Measurements from ENCODE around the gene PDIA5. TPM values are rescaled to one million over a fixed set of nuclear protein-coding genes. Genes with fewer than 3 reads are reported as not detected.

The PDIA5 gene
- total RNA-seq, 1 experiment from 2014 or later = 7.7 TPM

DNA sequence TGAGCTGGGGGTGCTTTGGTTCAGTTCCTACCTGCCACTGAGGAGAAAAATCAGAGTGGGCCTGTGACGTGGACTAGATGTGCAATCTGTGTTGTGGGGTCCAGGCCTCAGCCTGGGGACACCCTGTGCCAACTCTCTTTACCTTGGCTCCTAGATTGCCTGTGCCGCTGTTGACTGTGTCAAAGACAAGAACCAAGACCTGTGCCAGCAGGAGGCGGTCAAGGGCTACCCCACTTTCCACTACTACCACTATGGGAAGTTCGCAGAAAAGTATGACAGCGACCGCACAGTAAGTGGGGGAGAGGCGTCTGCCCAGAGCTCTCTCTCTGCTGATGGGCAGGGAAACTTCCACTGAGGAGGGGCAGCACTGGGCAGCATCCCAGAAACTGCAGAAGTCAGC, 94.3 kb downstream of the PDIA5 start:
- no peaks in the 10 kb centered on the region for H3K27me3 ChIP-seq (replicated peaks)
- DNase-seq (ENCODE audit: low read depth in 1 of 2, low spot score in 2 of 2) = no peak
- no peak overlapping the region for H3K4me3 ChIP-seq
- H3K27ac ChIP-seq = no peak overlapping the region
- H3K36me3 ChIP-seq = no peaks in the 10 kb centered on the region
- H3K4me1 ChIP-seq (replicated peaks) = no peaks in the 10 kb centered on the region
- H3K9me3 ChIP-seq (replicated peaks) = no peaks in the 10 kb centered on the region

- Histone ChIP-seq H3K27me3 (replicated peaks) (no peaks in the 10 kb centered on the region), H3K9me3 (replicated peaks) (no peaks in the 10 kb centered on the region), H3K27ac (no peak overlapping the region), H3K4me3 (no peak overlapping the region), H3K4me1 (replicated peaks) (no peaks in the 10 kb centered on the region), H3K36me3 (no peaks in the 10 kb centered on the region)
- no peak for DNase-seq (ENCODE audit: low read depth in 1 of 2, low spot score in 2 of 2)
Measured at GRCh38 chr3:123163141-123163540, 96.3 kb downstream of the PDIA5 start.

DNA sequence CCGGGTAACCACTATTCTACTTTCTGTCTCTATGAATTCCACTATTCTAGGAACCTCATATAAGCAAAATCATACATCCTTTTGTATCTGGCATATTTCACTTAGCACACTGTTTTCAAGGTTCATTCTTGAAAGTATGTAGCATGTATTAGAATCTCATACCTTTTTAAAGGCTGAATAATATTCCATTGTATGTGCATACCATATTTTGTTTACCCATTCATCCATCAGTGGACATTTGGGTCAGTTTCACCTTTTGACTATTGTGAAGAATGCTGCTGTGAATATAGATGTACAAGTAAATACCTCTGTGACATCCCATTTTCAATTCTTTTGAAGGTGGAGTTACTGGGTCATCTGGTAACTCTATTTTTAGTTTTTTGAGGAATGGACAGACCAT, 98.3 kb downstream of the PDIA5 start:
- DNase-seq (ENCODE audit: low read depth in 1 of 2, low spot score in 2 of 2) = no peak
- no peak overlapping the region for H3K27ac ChIP-seq
- no peaks in the 10 kb centered on the region for H3K27me3 ChIP-seq (replicated peaks)
- H3K4me1 ChIP-seq (replicated peaks) = peaks cover 15% of the 10 kb centered on the region
- H3K4me3 ChIP-seq = no peak overlapping the region
- H3K9me3 ChIP-seq (replicated peaks) = no peaks in the 10 kb centered on the region
- H3K36me3 ChIP-seq = no peaks in the 10 kb centered on the region

DNA sequence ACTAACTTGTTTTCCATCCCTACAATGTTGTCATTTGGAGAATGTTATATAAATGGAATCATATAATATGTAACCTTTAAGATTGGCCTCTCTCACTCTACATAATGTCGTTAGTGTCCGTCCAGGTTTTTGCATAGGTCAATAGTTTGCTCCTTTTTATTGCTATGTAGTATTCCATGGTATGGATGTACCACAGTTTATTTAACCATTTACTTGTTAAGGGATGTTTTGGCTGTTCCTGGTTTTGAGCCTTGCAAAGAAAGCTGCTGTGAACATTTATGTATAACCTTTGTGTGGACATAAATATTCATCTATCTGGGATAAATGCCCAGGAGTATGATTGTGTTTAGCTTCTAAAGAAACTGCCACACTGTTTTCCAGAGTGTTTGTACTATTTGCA, 100.9 kb downstream of the PDIA5 start:
- no peak for DNase-seq (ENCODE audit: low read depth in 1 of 2, low spot score in 2 of 2)
- no peak overlapping the region for H3K4me3 ChIP-seq
- no peak overlapping the region for H3K27ac ChIP-seq
- no peaks in the 10 kb centered on the region for H3K36me3 ChIP-seq
- no peaks in the 10 kb centered on the region for H3K27me3 ChIP-seq (replicated peaks)
- peaks cover 17% of the 10 kb centered on the region for H3K4me1 ChIP-seq (replicated peaks)
- H3K9me3 ChIP-seq (replicated peaks) = no peaks in the 10 kb centered on the region

GRCh38 chr3:123168122-123168521, 101.3 kb downstream of the PDIA5 start:
- DNase-seq (ENCODE audit: low read depth in 1 of 2, low spot score in 2 of 2) = no peak
- H3K9me3 ChIP-seq (replicated peaks) = no peaks in the 10 kb centered on the region
- no peak overlapping the region for H3K4me3 ChIP-seq
- H3K4me1 ChIP-seq (replicated peaks) = peaks cover 17% of the 10 kb centered on the region
- no peaks in the 10 kb centered on the region for H3K27me3 ChIP-seq (replicated peaks)
- no peaks in the 10 kb centered on the region for H3K36me3 ChIP-seq
- H3K27ac ChIP-seq = no peak overlapping the region

DNA sequence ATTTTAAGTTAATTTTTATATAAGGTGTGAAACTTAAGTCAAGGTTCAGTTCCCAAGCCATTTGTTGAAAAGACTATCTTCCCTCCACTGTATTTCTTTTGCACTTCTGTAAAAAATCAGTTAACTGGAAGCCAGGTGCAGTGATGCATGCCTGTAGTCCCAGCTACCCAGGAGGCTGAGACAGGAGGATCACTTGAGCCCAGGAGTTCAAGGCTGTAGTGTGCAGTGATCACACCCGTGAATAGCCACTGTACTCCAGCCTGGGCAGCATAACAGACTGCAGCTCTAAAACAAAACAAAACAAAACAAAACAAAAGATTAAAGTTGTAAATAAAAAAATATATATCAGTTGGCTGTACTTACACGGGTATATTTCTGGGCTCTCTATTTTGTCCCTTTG, 101.8 kb downstream of the PDIA5 start:
- H3K36me3 ChIP-seq = no peaks in the 10 kb centered on the region
- peaks cover 17% of the 10 kb centered on the region for H3K4me1 ChIP-seq (replicated peaks)
- H3K4me3 ChIP-seq = no peak overlapping the region
- H3K27ac ChIP-seq = no peak overlapping the region
- no peaks in the 10 kb centered on the region for H3K27me3 ChIP-seq (replicated peaks)
- no peak for DNase-seq (ENCODE audit: low read depth in 1 of 2, low spot score in 2 of 2)
- H3K9me3 ChIP-seq (replicated peaks) = no peaks in the 10 kb centered on the region

DNA sequence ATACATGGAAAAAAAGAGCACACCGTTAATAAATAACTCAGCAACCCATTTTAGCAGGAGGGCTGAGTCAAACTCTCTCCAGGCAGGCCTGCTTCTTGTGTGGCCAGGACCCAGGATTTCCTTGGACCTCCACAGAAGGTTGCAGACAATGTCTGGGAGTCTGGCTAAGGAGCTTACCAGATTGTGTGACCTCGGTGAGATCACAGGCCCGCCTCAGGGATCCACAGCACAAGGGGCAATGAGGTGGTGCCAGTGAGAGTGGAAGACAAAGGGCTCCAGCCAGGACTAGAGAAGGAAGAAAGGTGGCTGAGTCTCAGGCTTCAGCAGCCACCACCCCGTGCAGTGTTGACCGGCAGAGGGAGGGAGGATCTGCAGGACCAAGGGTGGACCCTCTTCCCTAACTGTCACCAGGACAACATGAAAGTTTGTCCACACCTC, 102.7 kb downstream of the PDIA5 start:
- Histone ChIP-seq H3K27me3 (replicated peaks) (no peaks in the 10 kb centered on the region), H3K4me1 (replicated peaks) (peaks cover 17% of the 10 kb centered on the region), H3K36me3 (no peaks in the 10 kb centered on the region), H3K4me3 (no peak overlapping the region), H3K27ac (peak overlapping the region; percentile 69), H3K9me3 (replicated peaks) (no peaks in the 10 kb centered on the region)
- peak; percentile 85 to 90 for DNase-seq (ENCODE audit: low read depth in 1 of 2, low spot score in 2 of 2)

DNA sequence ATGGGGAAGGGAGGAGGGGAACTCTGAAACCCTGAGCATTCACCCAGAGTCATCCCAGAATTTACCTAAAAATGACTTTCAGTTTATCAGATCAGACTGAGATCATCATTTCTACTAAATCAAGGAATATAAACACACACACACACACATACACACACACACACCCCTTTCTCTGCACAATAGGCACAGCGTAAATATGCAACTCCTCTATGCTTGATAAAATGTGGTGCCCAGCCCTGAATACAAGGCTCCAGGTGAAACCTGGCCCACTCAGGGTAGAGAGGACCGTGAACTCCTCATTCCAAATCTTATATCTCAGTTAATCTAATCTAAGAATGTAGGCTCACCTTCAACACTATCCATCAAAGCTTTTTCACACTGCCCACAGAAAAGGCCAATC, 103.1 kb downstream of the PDIA5 start:
- no peak for DNase-seq (ENCODE audit: low read depth in 1 of 2, low spot score in 2 of 2)
- H3K27me3 ChIP-seq (replicated peaks) = no peaks in the 10 kb centered on the region
- peaks cover 17% of the 10 kb centered on the region for H3K4me1 ChIP-seq (replicated peaks)
- no peak overlapping the region for H3K4me3 ChIP-seq
- H3K36me3 ChIP-seq = no peaks in the 10 kb centered on the region
- H3K27ac ChIP-seq = peak overlapping the region; percentile 69
- H3K9me3 ChIP-seq (replicated peaks) = no peaks in the 10 kb centered on the region

DNA sequence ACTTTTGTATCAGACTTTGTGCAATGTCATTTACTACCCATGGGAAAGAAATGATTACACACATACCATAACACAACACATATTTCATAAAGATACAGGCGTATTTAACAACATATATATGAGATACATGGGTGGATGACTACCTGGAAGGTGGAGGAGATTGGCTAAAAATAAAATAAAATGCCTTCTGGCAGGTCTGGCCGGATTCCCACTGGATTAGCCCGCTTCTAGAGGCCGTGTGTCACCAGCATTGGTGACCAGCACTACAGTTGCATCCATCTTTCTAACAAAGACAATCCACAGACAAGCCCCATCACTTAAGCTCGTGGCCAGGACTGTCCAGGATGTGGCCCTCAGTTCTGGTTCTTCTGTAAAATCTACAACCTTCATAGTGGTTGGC, 114.0 kb downstream of the PDIA5 start:
- Histone ChIP-seq H3K27ac (no peak overlapping the region), H3K4me3 (no peak overlapping the region), H3K36me3 (no peaks in the 10 kb centered on the region), H3K9me3 (replicated peaks) (no peaks in the 10 kb centered on the region), H3K27me3 (replicated peaks) (0 out of 2 replicates have a peak, but pooled peaks cover 2% of the 10 kb centered on the region), H3K4me1 (replicated peaks) (no peaks in the 10 kb centered on the region)
- no peak for DNase-seq (ENCODE audit: low read depth in 1 of 2, low spot score in 2 of 2)

- Histone ChIP-seq H3K9me3 (replicated peaks) (no peaks in the 10 kb centered on the region), H3K36me3 (no peaks in the 10 kb centered on the region), H3K4me3 (no peak overlapping the region), H3K27ac (no peak overlapping the region), H3K27me3 (replicated peaks) (0 out of 2 replicates have a peak, but pooled peaks cover 2% of the 10 kb centered on the region), H3K4me1 (replicated peaks) (no peaks in the 10 kb centered on the region)
- no peak for DNase-seq (ENCODE audit: low read depth in 1 of 2, low spot score in 2 of 2)
Measured at GRCh38 chr3:123186695-123187094, 119.9 kb downstream of the PDIA5 start.

- Histone ChIP-seq H3K4me1 (replicated peaks) (no peaks in the 10 kb centered on the region), H3K9me3 (replicated peaks) (no peaks in the 10 kb centered on the region)
- no peak for DNase-seq (ENCODE audit: low read depth in 1 of 2, low spot score in 2 of 2)
Measured at GRCh38 chr3:123188058-123188457, 121.2 kb downstream of the PDIA5 start.

GRCh38 chr3:123193448-123194101, 126.8 kb downstream of the PDIA5 start:
- no peak for DNase-seq (ENCODE audit: low read depth in 1 of 2, low spot score in 2 of 2)
- H3K27ac ChIP-seq = no peak overlapping the region
- no peaks in the 10 kb centered on the region for H3K9me3 ChIP-seq (replicated peaks)
- no peaks in the 10 kb centered on the region for H3K36me3 ChIP-seq
- H3K4me1 ChIP-seq (replicated peaks) = no peaks in the 10 kb centered on the region
- no peak overlapping the region for H3K4me3 ChIP-seq
- H3K27me3 ChIP-seq (replicated peaks) = no peaks in the 10 kb centered on the region

More at GRCh38 chr3:123188058-123188457, 121.2 kb downstream of the PDIA5 start:
- H3K27me3 ChIP-seq (replicated peaks) = no peaks in the 10 kb centered on the region
- H3K4me3 ChIP-seq = no peak overlapping the region
- no peaks in the 10 kb centered on the region for H3K36me3 ChIP-seq
- no peak overlapping the region for H3K27ac ChIP-seq

- Histone ChIP-seq H3K36me3 (no peaks in the 10 kb centered on the region), H3K4me3 (no peak overlapping the region), H3K4me1 (replicated peaks) (no peaks in the 10 kb centered on the region), H3K9me3 (replicated peaks) (no peaks in the 10 kb centered on the region), H3K27ac (no peak overlapping the region), H3K27me3 (replicated peaks) (no peaks in the 10 kb centered on the region)
- no peak for DNase-seq (ENCODE audit: low read depth in 1 of 2, low spot score in 2 of 2)
Measured at GRCh38 chr3:123194552-123194951, 127.7 kb downstream of the PDIA5 start.

DNA sequence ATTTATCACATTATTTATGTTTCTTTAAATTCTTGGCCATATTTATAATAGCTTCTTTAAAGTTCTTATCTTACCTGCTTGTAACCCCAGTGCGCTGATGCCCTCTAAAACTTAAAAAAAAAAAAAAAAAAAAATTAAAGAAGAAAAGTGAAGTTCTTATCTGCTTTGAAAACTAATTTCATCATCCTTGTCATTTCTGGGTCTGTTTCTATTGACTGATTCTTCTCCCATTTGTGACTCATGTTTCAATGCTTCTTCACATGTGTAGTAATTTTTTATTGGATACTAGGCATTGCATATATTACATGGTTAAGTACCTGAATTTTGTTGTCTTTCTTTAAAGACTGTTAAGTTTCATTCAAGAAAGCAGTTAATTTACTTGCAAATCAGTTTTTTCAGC, 131.5 kb downstream of the PDIA5 start:
- Histone ChIP-seq H3K36me3 (no peaks in the 10 kb centered on the region), H3K4me1 (replicated peaks) (peaks cover 5% of the 10 kb centered on the region; the same call in 1 of the 2 replicates), H3K9me3 (replicated peaks) (no peaks in the 10 kb centered on the region), H3K4me3 (no peak overlapping the region), H3K27ac (no peak overlapping the region), H3K27me3 (replicated peaks) (no peaks in the 10 kb centered on the region)
- DNase-seq (ENCODE audit: low read depth in 1 of 2, low spot score in 2 of 2) = no peak

DNA sequence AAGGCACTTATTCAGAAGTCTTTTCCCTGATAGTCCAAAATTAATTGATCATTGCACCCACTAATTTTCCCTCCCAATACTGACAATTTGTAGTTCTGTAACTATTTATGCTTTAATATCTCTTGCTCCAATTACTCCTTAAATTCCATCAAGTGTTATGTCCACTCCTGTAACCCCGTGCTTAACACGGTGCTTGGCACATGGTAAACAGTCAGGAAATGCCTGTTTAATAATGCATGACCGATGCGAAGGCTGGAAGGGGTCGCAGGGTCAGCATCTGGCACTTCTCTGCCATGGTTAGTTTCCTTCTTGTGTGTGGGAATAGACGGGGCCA, 134.4 kb downstream of the PDIA5 start:
- no peak for DNase-seq (ENCODE audit: low read depth in 1 of 2, low spot score in 2 of 2)
- Histone ChIP-seq H3K4me3 (peak overlapping the region; percentile 72), H3K27ac (no peak overlapping the region), H3K36me3 (no peaks in the 10 kb centered on the region), H3K27me3 (replicated peaks) (no peaks in the 10 kb centered on the region), H3K4me1 (replicated peaks) (peaks cover 5% of the 10 kb centered on the region; the same call in 1 of the 2 replicates), H3K9me3 (replicated peaks) (no peaks in the 10 kb centered on the region)
